Measurements from ENCODE around the gene SDK1.

GRCh38 chr7:3974329-3974728 is 673.3 kb downstream of the SDK1 start:
- TF ChIP-seq FOXM1 (IDR thresholded peaks at IDR 0.05; ENCODE audit: borderline replicate concordance) (no peak), ZNF384 (IDR thresholded peaks at IDR 0.05) (no peak)
